GM20000 (cell line): Measurements from ENCODE around the gene COLEC12.

Source experiments
- DNase-seq: peaks from one replicate; pipeline ENCODE4 v3.0.0; 2012; ENCODE audit warnings: low spot score
- TF ChIP-seq, protein P1 (sequence below): IDR thresholded peaks from 2 replicates; pipeline ENCODE4 v1.5.1; 2012; ENCODE audit warnings: mild to moderate bottlenecking, control low read depth; ENCODE audit errors: extremely low read depth, missing control alignments

The COLEC12 gene

DNA sequence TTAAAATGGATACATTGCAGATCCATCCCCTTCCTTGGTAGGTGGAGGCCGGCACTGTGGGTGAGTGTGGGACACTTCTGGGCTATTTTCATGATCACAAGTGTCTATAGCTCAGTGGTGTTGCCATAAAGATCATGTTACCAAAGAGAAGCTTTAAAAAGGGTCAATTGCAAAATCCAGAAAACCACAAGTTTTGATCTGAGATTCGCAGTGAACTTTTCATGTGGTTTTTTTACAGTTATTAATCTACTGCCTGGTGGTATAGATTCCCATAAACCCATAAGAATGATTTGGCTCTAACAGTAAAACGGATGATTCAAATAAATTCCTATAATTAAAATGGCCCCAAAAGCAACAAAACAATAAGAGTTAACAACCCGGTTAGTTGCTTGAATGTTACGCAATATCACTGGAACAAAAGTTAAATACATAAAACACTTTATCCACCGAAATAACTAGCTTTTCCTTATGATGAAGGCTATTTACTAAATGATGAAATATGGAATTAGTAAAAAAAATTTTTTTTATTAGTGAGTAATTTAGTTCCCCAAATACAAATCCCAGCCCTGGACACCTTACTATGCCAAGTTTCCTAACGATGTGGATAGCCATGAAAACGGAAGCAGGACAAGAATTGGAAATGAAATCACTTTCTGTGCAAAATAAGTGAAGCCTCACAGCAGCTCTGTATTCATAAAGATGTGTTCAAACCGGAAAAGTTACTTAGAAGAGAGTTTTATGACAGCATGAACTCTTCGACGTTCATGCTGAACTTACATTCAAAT is 137.0 kb downstream of the COLEC12 start:
- no peak for DNase-seq
- TF ChIP-seq, protein P1, sequence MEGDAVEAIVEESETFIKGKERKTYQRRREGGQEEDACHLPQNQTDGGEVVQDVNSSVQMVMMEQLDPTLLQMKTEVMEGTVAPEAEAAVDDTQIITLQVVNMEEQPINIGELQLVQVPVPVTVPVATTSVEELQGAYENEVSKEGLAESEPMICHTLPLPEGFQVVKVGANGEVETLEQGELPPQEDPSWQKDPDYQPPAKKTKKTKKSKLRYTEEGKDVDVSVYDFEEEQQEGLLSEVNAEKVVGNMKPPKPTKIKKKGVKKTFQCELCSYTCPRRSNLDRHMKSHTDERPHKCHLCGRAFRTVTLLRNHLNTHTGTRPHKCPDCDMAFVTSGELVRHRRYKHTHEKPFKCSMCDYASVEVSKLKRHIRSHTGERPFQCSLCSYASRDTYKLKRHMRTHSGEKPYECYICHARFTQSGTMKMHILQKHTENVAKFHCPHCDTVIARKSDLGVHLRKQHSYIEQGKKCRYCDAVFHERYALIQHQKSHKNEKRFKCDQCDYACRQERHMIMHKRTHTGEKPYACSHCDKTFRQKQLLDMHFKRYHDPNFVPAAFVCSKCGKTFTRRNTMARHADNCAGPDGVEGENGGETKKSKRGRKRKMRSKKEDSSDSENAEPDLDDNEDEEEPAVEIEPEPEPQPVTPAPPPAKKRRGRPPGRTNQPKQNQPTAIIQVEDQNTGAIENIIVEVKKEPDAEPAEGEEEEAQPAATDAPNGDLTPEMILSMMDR, result no peak

DNA sequence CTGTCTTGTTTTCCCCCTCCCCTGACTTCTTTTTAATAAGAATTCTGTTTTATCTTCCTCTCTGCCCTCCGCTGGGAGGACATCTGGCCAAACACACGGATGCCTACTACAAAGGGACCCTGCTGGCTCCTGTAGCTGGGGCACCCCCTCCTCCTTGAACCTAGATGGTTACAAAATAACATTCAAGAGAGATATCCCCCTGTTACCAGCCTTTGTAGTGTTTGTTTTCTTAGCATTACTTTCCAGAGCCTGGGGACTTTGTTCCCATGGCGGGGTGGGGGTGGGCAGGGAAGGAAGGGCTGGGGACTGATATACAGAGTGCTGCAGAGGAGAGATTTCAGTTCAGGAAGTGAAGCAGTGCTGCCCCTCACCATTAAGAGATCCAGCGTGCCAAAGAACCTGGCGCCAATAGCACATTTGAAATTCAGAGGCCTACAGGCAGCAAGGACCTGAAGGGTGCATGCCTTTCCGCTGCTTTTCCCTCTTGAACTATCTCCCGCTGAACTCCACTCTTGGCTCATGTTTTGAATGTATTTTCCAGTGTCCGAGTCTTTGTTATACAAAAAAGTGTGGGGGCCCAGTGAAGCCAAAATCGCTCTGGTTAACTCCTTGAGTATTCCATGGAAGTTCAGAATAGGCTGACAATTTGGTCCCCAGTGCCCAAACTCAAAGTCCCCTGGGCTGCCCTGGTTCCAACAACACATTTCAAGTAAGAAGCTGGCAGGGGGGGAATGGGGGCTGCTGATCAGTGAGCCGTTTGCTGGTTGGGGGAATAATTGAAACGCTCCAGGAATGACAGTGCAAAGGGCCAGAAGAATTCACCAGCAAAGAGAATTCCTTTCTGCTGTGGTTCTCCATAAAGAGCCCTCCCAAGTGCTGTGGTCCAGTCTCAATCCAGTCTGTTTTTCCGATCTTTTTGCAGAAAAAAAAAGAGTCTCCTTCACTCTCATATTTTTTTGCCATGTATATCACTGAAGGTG is 137.9 kb downstream of the COLEC12 start:
- DNase-seq, result no peak
- TF ChIP-seq, protein P1, result no peak

DNA sequence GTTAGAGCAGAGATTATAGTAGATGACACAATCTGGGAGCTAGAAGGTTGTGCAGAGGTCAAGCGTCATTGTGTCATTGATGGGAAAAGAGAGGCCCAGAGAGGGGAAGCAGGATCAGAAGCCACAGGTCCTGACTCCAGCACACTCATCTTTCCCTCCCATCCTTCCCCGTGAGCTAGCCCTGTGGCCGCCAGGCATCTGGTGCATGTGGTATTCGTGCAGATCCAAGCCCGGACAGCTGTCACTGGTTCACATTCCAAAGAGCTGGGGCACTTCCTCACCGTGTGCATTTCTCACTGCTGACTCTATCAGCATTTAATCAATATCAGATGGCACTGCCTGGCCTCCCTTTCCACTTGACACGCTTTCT is 138.6 kb downstream of the COLEC12 start:
- no peak for DNase-seq
- TF ChIP-seq, protein P1, result no peak

DNA sequence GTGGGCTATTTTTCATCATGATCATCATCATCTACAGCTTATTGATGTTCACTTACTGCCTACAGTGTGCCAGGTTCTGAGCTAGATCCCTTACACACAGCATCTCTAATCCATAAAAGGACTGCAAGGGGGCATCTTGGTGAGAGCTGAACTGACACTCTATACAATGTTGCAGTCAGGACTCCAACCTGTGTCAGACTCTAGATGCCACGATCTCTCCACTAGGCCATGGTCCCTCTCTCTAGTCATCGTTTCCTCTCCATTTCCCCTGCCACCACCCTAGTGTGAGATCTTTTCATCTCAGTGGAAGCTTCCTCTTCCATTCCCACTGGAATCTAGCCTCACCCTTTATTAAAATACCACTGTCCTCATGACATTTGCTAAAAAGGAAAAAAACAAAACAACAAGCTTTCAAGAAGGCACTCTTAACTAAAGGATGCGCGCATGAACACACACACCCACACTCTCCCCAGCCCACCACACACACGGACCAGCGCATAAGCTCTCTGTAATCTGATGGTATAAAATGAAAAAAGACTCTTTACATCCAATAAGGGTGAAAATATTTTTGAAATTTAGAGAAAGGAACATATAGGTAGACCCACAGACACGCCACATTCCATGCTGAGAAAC is 139.3 kb downstream of the COLEC12 start:
- no peak for DNase-seq
- TF ChIP-seq, protein P1, result no peak

DNA sequence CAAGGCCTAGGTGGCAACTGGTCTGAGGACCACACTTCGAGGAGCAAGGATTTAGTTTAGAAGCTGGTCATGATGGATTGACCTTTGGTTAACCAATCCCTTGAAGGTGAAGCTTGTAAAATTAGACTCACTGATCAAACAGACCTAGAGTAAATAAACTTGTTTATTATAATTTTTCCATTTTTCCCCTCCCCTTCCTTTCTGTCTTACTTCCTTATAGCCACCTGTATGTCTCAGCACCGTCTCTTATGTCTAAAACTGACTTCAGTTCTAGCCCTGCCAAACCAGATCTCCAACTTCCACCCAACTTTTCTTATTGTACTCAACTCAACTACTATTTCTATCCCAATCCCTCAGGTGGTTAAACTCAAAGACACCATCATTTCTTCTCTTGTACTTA is 139.8 kb downstream of the COLEC12 start:
- DNase-seq, result no peak
- TF ChIP-seq, protein P1, result no peak

DNA sequence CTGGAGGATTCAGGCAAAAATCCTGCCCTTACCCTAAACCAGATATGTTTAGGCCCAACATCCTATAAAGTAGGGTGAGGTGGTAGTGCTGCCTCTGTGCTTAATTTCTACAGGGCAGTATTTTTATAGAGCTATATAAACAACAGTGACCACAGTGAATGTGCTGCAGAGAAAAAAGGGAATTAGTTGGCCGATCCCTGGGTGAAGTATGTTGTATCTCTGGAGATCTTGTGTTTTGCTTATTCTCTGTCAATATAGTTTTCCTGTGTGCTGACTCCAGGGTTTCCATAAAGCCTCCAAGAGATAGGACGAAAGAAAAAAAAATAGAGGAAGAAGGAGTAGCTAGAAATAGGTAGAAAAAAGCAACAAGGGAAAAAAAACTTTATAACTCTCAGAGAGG is 143.7 kb downstream of the COLEC12 start:
- TF ChIP-seq, protein P1, result no peak
- no peak for DNase-seq
